Activated CD8-positive, alpha-beta T cell treated with anti-CD3 and anti-CD28 coated beads, Interleukin-2, amount 10 ng/mL, durations not matched to agents 7 days and 5 days (primary cell): Measurements from ENCODE around the gene PRDM15. TPM values are rescaled to one million over a fixed set of nuclear protein-coding genes. Genes with fewer than 3 reads are reported as not detected.

Experiments
- ATAC-seq: fragments of 150-1000 bp; cut with Tn5 transposase; one replicate; pipeline ENCODE4 v1.10.0; 2021; ENCODE audit warnings: moderate library complexity
- CTCF ChIA-PET: fragments of 350-600 bp; sonication (Branson Sonifier 250); formaldehyde crosslinking; loops from one replicate; lab custom pipeline; 2021; ENCODE audit warnings: antibody characterized with exemption; lab: Charles Lee
- POLR2A ChIA-PET: fragments of 350-600 bp; sonication (Branson Sonifier 250); formaldehyde crosslinking; loops from one replicate; lab custom pipeline; 2021; ENCODE audit warnings: antibody characterized with exemption; lab: Charles Lee
- DNase-seq: peaks from one replicate; pipeline ENCODE4 v3.0.0-alpha.2; 2020
- H3K27ac Mint-ChIP-seq: one replicate; pipeline ENCODE4 v1.8.0; 2021; ENCODE audit warnings: mild to moderate bottlenecking, mixed read lengths
- H3K27me3 Mint-ChIP-seq: one replicate; pipeline ENCODE4 v1.8.0; 2021; ENCODE audit warnings: low read depth, mixed read lengths
- H3K36me3 Mint-ChIP-seq: one replicate; pipeline ENCODE4 v1.8.0; 2021; ENCODE audit warnings: low read depth, mixed read lengths
- H3K4me1 Mint-ChIP-seq: one replicate; pipeline ENCODE4 v1.8.0; 2021; ENCODE audit warnings: low read depth, mixed read lengths
- H3K4me3 Mint-ChIP-seq: one replicate; pipeline ENCODE4 v1.8.0; 2021; ENCODE audit warnings: mild to moderate bottlenecking, mixed read lengths
- H3K9me3 Mint-ChIP-seq: one replicate; pipeline ENCODE4 v1.8.0; 2022; ENCODE audit warnings: mixed read lengths; ENCODE audit not compliant: insufficient read depth
- total RNA-seq, 2 experiments: library from RNA; stranded (reverse); gene quantifications; one replicate each; pipeline ENCODE4 v1.2.3, GENCODE V29; 2021

PRDM15 gene
- total RNA-seq, 2 experiments from 2014 or later, result 8.5 to 9.6 TPM

DNA sequence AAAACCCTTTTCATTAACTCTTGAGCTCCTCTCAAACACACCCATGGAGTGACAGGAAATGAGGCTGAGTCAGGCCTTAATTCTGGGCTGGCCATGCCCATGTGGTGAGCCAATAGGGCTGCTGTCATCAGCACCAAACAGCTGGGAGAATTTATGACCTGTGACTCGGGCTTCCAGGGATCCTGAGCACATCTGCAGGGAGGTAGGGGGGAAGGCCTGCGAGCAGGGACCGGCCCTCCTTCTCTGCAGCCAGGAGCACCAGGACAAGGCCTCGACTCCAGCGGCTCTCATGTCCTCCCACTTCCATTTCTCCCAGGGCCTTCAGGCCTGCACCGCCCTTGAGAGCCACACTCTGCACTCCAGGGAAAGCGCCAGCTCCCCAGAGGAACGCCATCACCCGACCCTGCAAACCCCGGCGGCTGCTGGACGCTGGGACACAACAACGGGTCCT lies 126.9 kb downstream of the PRDM15 start:
- CTCF ChIA-PET, result no interaction called here
- no peaks in the 10 kb centered on the region for H3K9me3 Mint-ChIP-seq

DNA sequence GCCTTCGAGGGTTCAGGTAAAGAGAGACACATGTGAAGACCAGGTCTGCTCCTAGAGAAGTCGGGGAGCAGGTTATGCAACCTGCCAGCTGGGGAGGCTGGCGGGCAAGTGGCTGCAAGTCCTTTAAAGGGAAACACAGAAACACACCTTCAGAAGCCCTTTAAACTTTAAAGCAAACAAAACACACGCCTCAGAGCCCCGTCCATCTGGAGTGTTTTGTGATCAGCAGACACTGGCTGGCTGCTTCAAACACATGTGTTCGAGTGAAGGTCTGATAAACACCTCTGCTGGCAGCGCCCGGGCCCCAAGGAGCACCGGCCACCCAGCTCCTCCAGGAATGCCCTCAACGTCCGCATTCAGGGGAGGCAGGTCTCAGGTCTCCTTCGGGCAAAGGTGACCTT lies 127.5 kb downstream of the PRDM15 start:
- ChIA-PET CTCF (no interaction called here), POLR2A (no interaction called here)
- Mint-ChIP-seq H3K36me3 (no peaks in the 10 kb centered on the region), H3K9me3 (no peaks in the 10 kb centered on the region), H3K4me1 (peaks cover 5% of the 10 kb centered on the region), H3K27me3 (no peaks in the 10 kb centered on the region), H3K4me3 (no peak overlapping the region), H3K27ac (no peak overlapping the region)
- ATAC-seq, result no peak
- no peak for DNase-seq

More for the DNA sequence above, 126.9 kb downstream of the PRDM15 start:
- Mint-ChIP-seq H3K36me3 (no peaks in the 10 kb centered on the region), H3K27me3 (no peaks in the 10 kb centered on the region), H3K4me3 (no peak overlapping the region), H3K4me1 (peaks cover 5% of the 10 kb centered on the region), H3K27ac (no peak overlapping the region)
- ATAC-seq, result no peak
- POLR2A ChIA-PET, result no interaction called here
- DNase-seq, result no peak

DNA sequence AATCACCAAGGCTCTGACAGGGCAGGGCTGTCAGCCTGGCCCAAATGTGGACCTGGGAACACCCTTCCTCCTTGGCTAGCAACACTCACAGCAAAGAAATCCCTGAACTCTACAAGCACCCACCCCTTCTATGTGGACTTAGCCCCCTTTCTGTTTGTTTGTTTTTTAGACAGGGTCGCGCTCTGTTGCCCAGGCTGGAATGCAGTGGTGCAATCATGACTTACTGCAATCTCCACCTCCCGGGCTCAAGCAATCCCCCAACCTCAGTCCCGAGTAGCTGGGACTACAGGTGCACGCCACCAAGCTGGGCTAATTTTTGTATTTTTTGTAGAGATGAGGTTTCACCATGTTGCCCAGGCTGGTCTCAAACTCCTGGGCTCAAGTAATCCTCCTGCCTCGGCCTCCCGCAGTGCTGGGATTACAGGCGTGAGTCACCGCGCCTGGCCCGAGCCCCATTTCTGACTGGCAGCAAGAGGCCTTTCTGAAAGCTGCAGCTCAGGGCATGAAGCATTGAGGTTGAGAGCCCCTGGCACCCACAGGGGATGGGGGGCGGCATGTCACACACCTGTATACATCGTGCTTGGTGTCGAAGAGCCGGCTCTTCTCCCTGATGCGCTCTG lies 128.5 kb downstream of the PRDM15 start:
- H3K9me3 Mint-ChIP-seq, result no peaks in the 10 kb centered on the region
- H3K4me3 Mint-ChIP-seq, result no peak overlapping the region
- ChIA-PET CTCF (no interaction called here), POLR2A (no interaction called here)
- peaks cover 5% of the 10 kb centered on the region for H3K4me1 Mint-ChIP-seq
- H3K27ac Mint-ChIP-seq, result no peak overlapping the region
- no peaks in the 10 kb centered on the region for H3K36me3 Mint-ChIP-seq
- H3K27me3 Mint-ChIP-seq, result no peaks in the 10 kb centered on the region
- no peak for DNase-seq
- ATAC-seq, result no peak

DNA sequence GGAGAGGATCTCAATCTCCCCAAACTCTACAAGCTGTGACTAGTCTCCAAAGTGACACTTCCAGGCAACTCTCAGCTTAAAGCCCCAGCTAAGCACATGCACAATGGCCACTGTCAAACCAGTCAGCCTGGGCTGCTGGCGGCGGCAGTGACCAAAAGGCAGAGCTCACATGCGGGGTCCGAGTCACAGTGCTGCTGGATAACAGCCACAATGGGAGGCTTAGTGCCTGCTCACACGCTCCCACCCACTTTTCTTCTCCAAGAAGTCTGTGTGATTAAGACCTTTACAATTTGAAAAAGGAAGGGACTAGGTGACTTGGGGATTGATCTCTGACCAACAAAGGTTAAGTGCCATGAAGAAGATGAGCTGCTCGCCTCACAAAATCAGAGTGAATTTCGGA lies 129.1 kb downstream of the PRDM15 start:
- DNase-seq, result no peak
- ATAC-seq, result no peak
- H3K9me3 Mint-ChIP-seq, result no peaks in the 10 kb centered on the region
- CTCF ChIA-PET, result no interaction called here
- peaks cover 5% of the 10 kb centered on the region for H3K4me1 Mint-ChIP-seq
- no peak overlapping the region for H3K27ac Mint-ChIP-seq
- H3K36me3 Mint-ChIP-seq, result no peaks in the 10 kb centered on the region
- H3K27me3 Mint-ChIP-seq, result no peaks in the 10 kb centered on the region
- no peak overlapping the region for H3K4me3 Mint-ChIP-seq
- POLR2A ChIA-PET, result no interaction called here

DNA sequence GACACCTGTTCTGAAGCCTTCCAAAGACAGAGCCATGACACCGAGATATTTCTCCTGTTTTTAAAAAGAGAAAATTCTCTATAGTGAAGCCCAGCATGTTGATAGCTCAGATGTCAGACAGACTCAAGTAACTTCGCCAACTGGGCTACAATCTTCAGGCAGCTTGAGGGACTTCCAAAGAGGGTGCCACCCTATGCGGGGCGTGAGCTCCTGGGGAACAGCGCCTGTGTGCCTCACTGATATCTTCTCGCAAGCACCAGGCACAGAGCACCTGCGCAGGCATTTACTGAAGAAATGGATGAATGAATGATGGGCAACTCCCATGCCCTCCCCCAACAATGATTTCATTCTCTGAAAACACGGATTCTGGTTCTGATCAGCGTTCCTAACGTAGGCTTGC lies 129.9 kb downstream of the PRDM15 start:
- DNase-seq (no peak), ATAC-seq (no peak)
- peaks cover 5% of the 10 kb centered on the region for H3K4me1 Mint-ChIP-seq
- H3K27ac Mint-ChIP-seq, result no peak overlapping the region
- H3K4me3 Mint-ChIP-seq, result no peak overlapping the region
- ChIA-PET CTCF (interaction anchor here (2.2 kb wide), 1 partner anchor 466 kb away, joined by 7 read pairs; no protein-coding TSS in a partner anchor), POLR2A (no interaction called here)
- H3K9me3 Mint-ChIP-seq, result no peaks in the 10 kb centered on the region
- H3K27me3 Mint-ChIP-seq, result no peaks in the 10 kb centered on the region
- no peaks in the 10 kb centered on the region for H3K36me3 Mint-ChIP-seq

Other genes starting within 250 kb of the PRDM15 start
- not detected for gene RIPK4, start 112.3 kb downstream of the PRDM15 start, total RNA-seq
- 1 to 10 TPM; 5.5 to 5.6 TPM for gene C2CD2, start 74.7 kb upstream of the PRDM15 start, total RNA-seq
- gene ZBTB21, start 131.0 kb upstream of the PRDM15 start, total RNA-seq, result 10 to 100 TPM; 19.5 to 23.6 TPM
- gene UMODL1, start 192.0 kb upstream of the PRDM15 start, total RNA-seq, result not detected